GM10266 (cell line): ENCODE measurements around the gene PHACTR3.

Source experiments
- DNase-seq: peaks from one replicate; pipeline ENCODE4 v3.0.0; 2012; ENCODE audit errors: extremely low spot score
- CTCF ChIP-seq: IDR thresholded peaks from 2 replicates; pipeline ENCODE4 v1.5.1; 2012; ENCODE audit warnings: mild to moderate bottlenecking, low read depth; ENCODE audit not compliant: control insufficient read depth, insufficient read depth; ENCODE audit errors: missing control alignments

The PHACTR3 gene

DNA sequence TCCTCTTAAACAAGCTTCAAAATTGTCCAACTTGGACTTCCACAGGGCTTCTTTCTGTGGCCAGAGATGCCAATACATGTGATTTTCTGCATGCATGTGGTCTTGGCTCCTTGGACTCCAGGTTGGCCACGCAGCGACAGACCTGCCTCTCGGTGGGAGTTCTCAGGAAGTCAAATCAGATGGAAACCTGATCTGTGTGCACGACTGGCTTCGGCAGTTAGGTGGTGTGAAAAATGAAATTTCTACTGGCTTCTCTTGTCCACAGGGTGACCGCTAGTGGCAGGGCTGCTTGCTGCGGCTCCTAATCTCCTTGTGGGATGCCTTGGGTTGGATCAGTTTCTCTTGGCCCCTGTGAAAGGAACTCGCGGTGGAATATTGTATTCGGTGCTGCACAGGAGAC, 57.3 kb downstream of the PHACTR3 start:
- no peak for TF ChIP-seq CTCF
- DNase-seq: no peak

DNA sequence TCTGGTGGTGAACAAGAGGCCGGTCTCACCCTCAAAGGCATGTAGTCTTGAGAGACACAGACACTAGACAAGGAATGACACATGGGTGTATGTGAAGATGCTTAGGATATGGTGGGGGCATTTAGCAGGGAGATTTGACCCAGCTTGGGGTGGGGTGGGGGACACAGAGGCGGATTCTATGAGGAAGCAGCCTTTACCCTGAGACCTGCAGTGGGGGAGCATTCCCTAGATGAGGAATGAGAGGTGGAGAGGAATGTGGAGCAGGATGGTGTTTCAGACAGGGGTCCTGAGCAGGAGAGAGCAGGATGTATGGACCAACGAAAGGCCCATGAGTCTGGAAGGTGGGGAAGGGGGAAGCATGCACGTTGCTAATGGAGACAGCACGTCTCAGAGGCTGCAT, 57.8 kb downstream of the PHACTR3 start:
- DNase-seq: no peak
- no peak for TF ChIP-seq CTCF

GRCh38 chr20:59662856-59663512, 58.6 kb downstream of the PHACTR3 start:
- TF ChIP-seq CTCF: no peak
- no peak for DNase-seq

GRCh38 chr20:59663513-59664060, 59.2 kb downstream of the PHACTR3 start:
- no peak for DNase-seq
- no peak for TF ChIP-seq CTCF

DNA sequence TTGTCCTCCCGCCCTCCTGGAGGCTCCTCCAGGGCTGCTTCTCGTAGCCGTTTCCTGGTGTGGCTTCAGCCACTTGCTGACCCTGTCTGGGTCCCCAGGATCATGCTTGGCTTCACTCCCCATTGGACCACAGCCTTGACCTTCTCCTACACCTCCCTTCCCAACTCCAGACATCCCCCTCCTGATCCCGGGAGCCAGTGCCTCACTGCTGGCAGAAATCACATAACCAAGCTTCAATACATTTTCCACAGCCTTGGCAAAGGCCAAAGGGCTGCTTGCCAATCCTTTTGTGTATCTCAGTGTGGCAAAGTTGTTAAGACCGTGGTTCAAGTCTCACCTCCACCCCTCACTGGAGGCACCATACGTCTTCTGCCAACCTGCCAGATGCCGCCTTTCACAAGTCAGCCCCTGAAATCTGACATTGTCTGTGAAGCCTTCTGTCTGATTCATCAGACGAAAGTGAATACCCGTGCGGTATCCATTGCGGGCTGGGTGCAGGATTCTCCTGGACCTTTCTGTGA, 60.1 kb downstream of the PHACTR3 start:
- DNase-seq: no peak
- no peak for TF ChIP-seq CTCF

- no peak for DNase-seq
- TF ChIP-seq CTCF: no peak
These were observed 61.6 kb downstream of the PHACTR3 start for GRCh38 chr20:59665656-59666555.
